ENCODE data around the gene ATP13A4.
A peak's percentile ranks its signal among the peaks of the same experiment; 100 is the strongest.

The ATP13A4 gene

GRCh38 chr3:193554811-193555210, at the start of gene ATP13A4:
Gene ATP13A4, minus strand, starts transcription at chr3:193554895. Its CDS starts 96 bp downstream, at chr3:193554799.
- DNase-seq (ENCODE audit: low spot score): no peak

GRCh38 chr3:193599393-193599792, 44.7 kb upstream of the ATP13A4 start:
- DNase-seq (ENCODE audit: low spot score): no peak

GRCh38 chr3:193598202-193598601, 43.5 kb upstream of the ATP13A4 start:
- DNase-seq (ENCODE audit: low spot score): no peak

GRCh38 chr3:193595939-193596487, 41.3 kb upstream of the ATP13A4 start:
- DNase-seq (ENCODE audit: low spot score): no peak

GRCh38 chr3:193594946-193595689, 40.4 kb upstream of the ATP13A4 start:
- DNase-seq (ENCODE audit: low spot score): peak; percentile 52

GRCh38 chr3:193593668-193594030, 39.0 kb upstream of the ATP13A4 start:
- DNase-seq (ENCODE audit: low spot score): peak; percentile 76

- DNase-seq (ENCODE audit: low spot score): peak; percentile 99
Observed at GRCh38 chr3:193592841-193593667, 38.4 kb upstream of the ATP13A4 start, which contains the start of gene OPA1. Gene OPA1, plus strand, starts transcription at chr3:193593208. Its CDS starts 170 bp downstream, at chr3:193593378.

GRCh38 chr3:193590088-193590856, 35.6 kb upstream of the ATP13A4 start:
- DNase-seq (ENCODE audit: low spot score): peak; percentile 90

- DNase-seq (ENCODE audit: low spot score): no peak
Observed at GRCh38 chr3:193589616-193590015, 34.9 kb upstream of the ATP13A4 start.

GRCh38 chr3:193589129-193589528, 34.4 kb upstream of the ATP13A4 start:
- no peak for DNase-seq (ENCODE audit: low spot score)

- DNase-seq (ENCODE audit: low spot score): no peak
Observed at GRCh38 chr3:193586526-193586925, 31.8 kb upstream of the ATP13A4 start.

GRCh38 chr3:193585530-193585929, 30.8 kb upstream of the ATP13A4 start:
- DNase-seq (ENCODE audit: low spot score): no peak

GRCh38 chr3:193574488-193575070, 19.9 kb upstream of the ATP13A4 start:
- no peak for DNase-seq (ENCODE audit: low spot score)

GRCh38 chr3:193573403-193574191, 18.9 kb upstream of the ATP13A4 start:
- DNase-seq (ENCODE audit: low spot score): no peak

GRCh38 chr3:193572426-193572908, 17.8 kb upstream of the ATP13A4 start:
- DNase-seq (ENCODE audit: low spot score): peak; percentile 80

GRCh38 chr3:193569119-193569518, 14.4 kb upstream of the ATP13A4 start:
- DNase-seq (ENCODE audit: low spot score): no peak

GRCh38 chr3:193564012-193564411, 9.3 kb upstream of the ATP13A4 start:
- DNase-seq (ENCODE audit: low spot score): peak; percentile 25

GRCh38 chr3:193563426-193563825, 8.7 kb upstream of the ATP13A4 start:
- no peak for DNase-seq (ENCODE audit: low spot score)

GRCh38 chr3:193560870-193561269, 6.2 kb upstream of the ATP13A4 start:
- DNase-seq (ENCODE audit: low spot score): no peak

- DNase-seq (ENCODE audit: low spot score): no peak
Observed at GRCh38 chr3:193560091-193560490, 5.4 kb upstream of the ATP13A4 start.

- DNase-seq (ENCODE audit: low spot score): peak; percentile 30
Observed at GRCh38 chr3:193559100-193559499, 4.4 kb upstream of the ATP13A4 start.
